HCT116 (cell line): ENCODE results near the gene CLEC20A. TPM values are rescaled to one million over a fixed set of nuclear protein-coding genes. Genes with fewer than 3 reads are reported as not detected.

Experiments used
- ATAC-seq: fragments of 200-7000 bp; cut with Tn5 transposase; 2 replicates; pipeline ENCODE4 v1.9.1; 2020; ENCODE audit warnings: mild to moderate bottlenecking, moderate library complexity
- BruUV-seq: library from RNA; stranded (reverse); fragments of 400-500 nt; replicated peaks from 2 replicates; lab custom pipeline; 2021; lab: Mats Ljungman, UMichigan
- CTCF ChIA-PET: fragments of 300-600 bp; sonication (Branson Sonifier 250); formaldehyde crosslinking; loops from one replicate; lab custom pipeline; 2021; ENCODE audit warnings: antibody characterized with exemption; lab: Charles Lee
- POLR2A ChIA-PET: fragments of 300-600, 350-600 bp; sonication (Branson Sonifier 250); formaldehyde crosslinking; loops from one replicate; lab custom pipeline; 2021; ENCODE audit warnings: antibody characterized with exemption; lab: Charles Lee
- RAD21 ChIA-PET, 2 experiments: fragments of 300-600 bp; sonication (Branson Sonifier 250); formaldehyde crosslinking; loops; one replicate each; lab custom pipeline; 2023; ENCODE audit warnings: low total read pairs in 2 of 2; ENCODE audit not compliant: uncharacterized antibody in 2 of 2, unreplicated experiment in 2 of 2, low non-redundant PET in 1 of 2; lab: Charles Lee
- DNase-seq: peaks from one replicate; pipeline ENCODE4 v3.0.0-alpha.2; 2010; ENCODE audit warnings: low read depth, low spot score
- H2AFZ ChIP-seq: fragments of 200-600 bp; shearing (Covaris generic), sonication (generic); 2 replicates; pipeline ENCODE4 v1.6.1; 2017; ENCODE audit warnings: low read depth, mixed run types, mixed read lengths, antibody characterized with exemption, low read length; ENCODE audit not compliant: poor library complexity, severe bottlenecking
- H3K27ac ChIP-seq: 2 replicates; pipeline ENCODE4 v1.5.1; 2012; ENCODE audit warnings: low read depth, low read length
- H3K27me3 ChIP-seq: fragments of 200-600 bp; sonication (generic); 2 replicates; pipeline ENCODE4 v1.6.1; 2016; ENCODE audit warnings: mixed run types, low read length, mixed read lengths; ENCODE audit not compliant: insufficient read depth
- H3K36me3 ChIP-seq, 2 experiments: fragments of 200-500 bp in 1 of 2; fragments of 200-600 bp in 1 of 2; sonication (Bioruptor generic) in 1 of 2; sonication (generic) in 1 of 2; 2 replicates each; pipeline versions ENCODE4 v1.5.1 to v1.6.1; 2014 to 2016; ENCODE audit warnings: low read length in 2 of 2, inconsistent platforms in 1 of 2, mixed read lengths in 1 of 2, mixed run types in 1 of 2; ENCODE audit not compliant: insufficient read depth in 2 of 2, control insufficient read depth in 1 of 2
- H3K4me1 ChIP-seq, 2 experiments: fragments of 200-600 bp in 1 of 2; sonication (generic) in 1 of 2; 2 replicates each; pipeline versions ENCODE4 v1.5.1 to v1.6.1; 2012 to 2017; ENCODE audit warnings: low read length in 2 of 2, inconsistent platforms in 1 of 2, mild to moderate bottlenecking in 1 of 2, mixed read lengths in 1 of 2, mixed run types in 1 of 2, moderate library complexity in 1 of 2; ENCODE audit not compliant: insufficient read depth in 2 of 2, control insufficient read depth in 1 of 2
- H3K4me2 ChIP-seq: fragments of 200-600 bp; sonication (generic); 2 replicates; pipeline ENCODE4 v1.6.1; 2017; ENCODE audit warnings: mixed run types, low read length, mixed read lengths
- H3K4me3 ChIP-seq, 2 experiments: fragments of 200-600 bp in 1 of 2; sonication (generic) in 1 of 2; replicated peaks in 1 of 2; 2 replicates each; pipeline ENCODE4 v1.5.1; 2011 to 2016; ENCODE audit warnings: low read length in 2 of 2, control low read depth in 1 of 2, low read depth in 1 of 2, mild to moderate bottlenecking in 1 of 2, mixed read lengths in 1 of 2, mixed run types in 1 of 2
- H3K79me2 ChIP-seq: fragments of 200-600 bp; sonication (generic); 2 replicates; pipeline ENCODE4 v1.6.1; 2017; ENCODE audit warnings: mild to moderate bottlenecking, mixed run types, low read length, moderate library complexity, mixed read lengths; ENCODE audit not compliant: insufficient read depth
- H3K9ac ChIP-seq: fragments of 200-600 bp; sonication (generic); 2 replicates; pipeline ENCODE4 v1.6.1; 2016; ENCODE audit warnings: low read length, mixed read lengths
- H3K9me2 ChIP-seq: fragments of 200-600 bp; sonication (generic), shearing (Covaris generic); 2 replicates; pipeline ENCODE4 v1.6.1; 2017; ENCODE audit warnings: mixed run types, mild to moderate bottlenecking, moderate library complexity; ENCODE audit not compliant: insufficient read depth
- H3K9me3 ChIP-seq, 2 experiments: fragments of 200-500 bp in 1 of 2; fragments of 200-600 bp in 1 of 2; sonication (Bioruptor generic) in 1 of 2; sonication (generic) in 1 of 2; 2 replicates each; pipeline ENCODE4 v1.6.1; 2014 to 2017; ENCODE audit warnings: low read length in 2 of 2, mixed read lengths in 2 of 2, inconsistent platforms in 1 of 2, low read depth in 1 of 2, mild to moderate bottlenecking in 1 of 2, mixed run types in 1 of 2, moderate library complexity in 1 of 2; ENCODE audit not compliant: control insufficient read depth in 1 of 2, insufficient read depth in 1 of 2
- H4K20me1 ChIP-seq: fragments of 200-600 bp; sonication (generic), shearing (Covaris generic); 2 replicates; pipeline ENCODE4 v1.6.1; 2017; ENCODE audit warnings: mixed run types, mild to moderate bottlenecking, moderate library complexity; ENCODE audit not compliant: insufficient read depth
- ATF3 ChIP-seq: IDR thresholded peaks from 2 replicates; pipeline ENCODE4 v1.6.1; 2012
- CBX3 ChIP-seq: IDR thresholded peaks from 2 replicates; pipeline ENCODE4 v1.6.1; 2012; ENCODE audit warnings: low read depth
- EZH2 ChIP-seq: fragments of 200-600 bp; sonication (generic); IDR thresholded peaks from 2 replicates; pipeline ENCODE4 v1.6.1; 2017; ENCODE audit warnings: antibody characterized with exemption, mixed run types
- EZH2phosphoT487 ChIP-seq: fragments of 200-600 bp; IDR thresholded peaks from 2 replicates; pipeline ENCODE4 v1.6.1; 2018; ENCODE audit warnings: antibody characterized with exemption, borderline replicate concordance
- SP1 ChIP-seq: IDR thresholded peaks from 2 replicates; pipeline ENCODE4 v1.6.1; 2012; ENCODE audit warnings: low read depth
- ZNF274 ChIP-seq: fragments of 200-500 bp; sonication (Bioruptor generic); IDR thresholded peaks from 2 replicates; pipeline ENCODE4 v1.6.1; 2014; ENCODE audit warnings: mild to moderate bottlenecking, low read depth, low read length, inconsistent platforms
- intact Hi-C: fragments of 100-400 bp; cut with micrococcal nuclease; formaldehyde crosslinking; loops from 2 replicates; pipeline ENCODE4 v1.10.0; 2022
- total RNA-seq: library from RNA; stranded (reverse); gene quantifications from one replicate; pipeline ENCODE4 v1.2.1, GENCODE V29; 2021; ENCODE audit not compliant: unreplicated experiment
- TF ChIP-seq, protein P1 (sequence below): IDR thresholded peaks from 2 replicates; pipeline ENCODE4 v1.6.1; 2012; ENCODE audit warnings: low read depth

CLEC20A gene
- total RNA-seq, 1 experiment from 2014 or later = not detected

DNA sequence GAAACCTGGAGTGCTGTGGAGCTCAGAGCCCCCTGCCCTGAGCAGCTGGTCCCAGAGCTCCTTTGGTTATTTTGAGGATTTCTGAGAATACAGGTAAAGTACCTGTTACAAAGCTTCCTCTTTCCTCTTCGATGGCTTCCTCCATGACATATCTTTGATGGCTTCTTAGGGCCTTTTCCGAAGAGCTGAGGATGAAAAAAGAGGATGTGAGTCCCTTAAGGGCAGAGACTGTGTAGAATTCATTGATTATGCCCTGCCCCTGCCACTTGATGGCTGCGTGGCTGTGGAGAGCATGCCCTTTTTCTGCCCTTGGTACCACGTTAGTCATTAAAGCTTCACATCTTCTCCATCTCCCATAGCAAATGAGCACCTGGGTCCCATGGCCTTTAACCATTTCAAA is 30.4 kb upstream of the CLEC20A start:
- H3K9me2 ChIP-seq = no peaks in the 10 kb centered on the region
- no peak overlapping the region for H3K4me3 ChIP-seq
- H3K79me2 ChIP-seq = no peaks in the 10 kb centered on the region
- peaks cover 11 to 29% of the 10 kb centered on the region in 2 experiments for H3K4me1 ChIP-seq
- H3K27ac ChIP-seq = no peak overlapping the region
- ChIA-PET RAD21 (no interaction called here), POLR2A (no interaction called here), CTCF (interaction anchor here (1.1 to 4.9 kb wide), 4 partner anchors 16 to 227 kb away, joined by 3 to 27 read pairs (median 5); no protein-coding TSS in a partner anchor)
- no peak overlapping the region for H2AFZ ChIP-seq
- H3K36me3 ChIP-seq = no peaks in the 10 kb centered on the region
- H3K9ac ChIP-seq = no peak overlapping the region
- H3K27me3 ChIP-seq = no peaks in the 10 kb centered on the region
- ATAC-seq (no peak), DNase-seq (no peak)
- no peak overlapping the region for H3K4me2 ChIP-seq
- BruUV-seq = no TSS peak
- no peaks in the 10 kb centered on the region for H3K9me3 ChIP-seq
- H4K20me1 ChIP-seq = no peaks in the 10 kb centered on the region
- intact Hi-C loops = no loop called here
- TF ChIP-seq CBX3 (no peak), ZNF274 (no peak), EZH2phosphoT487 (no peak), SP1 (no peak), EZH2 (no peak), ATF3 (no peak)
- TF ChIP-seq, protein P1, sequence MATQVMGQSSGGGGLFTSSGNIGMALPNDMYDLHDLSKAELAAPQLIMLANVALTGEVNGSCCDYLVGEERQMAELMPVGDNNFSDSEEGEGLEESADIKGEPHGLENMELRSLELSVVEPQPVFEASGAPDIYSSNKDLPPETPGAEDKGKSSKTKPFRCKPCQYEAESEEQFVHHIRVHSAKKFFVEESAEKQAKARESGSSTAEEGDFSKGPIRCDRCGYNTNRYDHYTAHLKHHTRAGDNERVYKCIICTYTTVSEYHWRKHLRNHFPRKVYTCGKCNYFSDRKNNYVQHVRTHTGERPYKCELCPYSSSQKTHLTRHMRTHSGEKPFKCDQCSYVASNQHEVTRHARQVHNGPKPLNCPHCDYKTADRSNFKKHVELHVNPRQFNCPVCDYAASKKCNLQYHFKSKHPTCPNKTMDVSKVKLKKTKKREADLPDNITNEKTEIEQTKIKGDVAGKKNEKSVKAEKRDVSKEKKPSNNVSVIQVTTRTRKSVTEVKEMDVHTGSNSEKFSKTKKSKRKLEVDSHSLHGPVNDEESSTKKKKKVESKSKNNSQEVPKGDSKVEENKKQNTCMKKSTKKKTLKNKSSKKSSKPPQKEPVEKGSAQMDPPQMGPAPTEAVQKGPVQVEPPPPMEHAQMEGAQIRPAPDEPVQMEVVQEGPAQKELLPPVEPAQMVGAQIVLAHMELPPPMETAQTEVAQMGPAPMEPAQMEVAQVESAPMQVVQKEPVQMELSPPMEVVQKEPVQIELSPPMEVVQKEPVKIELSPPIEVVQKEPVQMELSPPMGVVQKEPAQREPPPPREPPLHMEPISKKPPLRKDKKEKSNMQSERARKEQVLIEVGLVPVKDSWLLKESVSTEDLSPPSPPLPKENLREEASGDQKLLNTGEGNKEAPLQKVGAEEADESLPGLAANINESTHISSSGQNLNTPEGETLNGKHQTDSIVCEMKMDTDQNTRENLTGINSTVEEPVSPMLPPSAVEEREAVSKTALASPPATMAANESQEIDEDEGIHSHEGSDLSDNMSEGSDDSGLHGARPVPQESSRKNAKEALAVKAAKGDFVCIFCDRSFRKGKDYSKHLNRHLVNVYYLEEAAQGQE = no peak
- TF ChIP-seq, all 23 proteins: peak for 0
